SK-N-SH treated with all-trans-retinoic acid at 6 μM for 48 hours (cell line): ENCODE data around the gene INPP5E.

Experiments
- ATAC-seq: fragments of 200-7000 bp; cut with Tn5 transposase; 3 replicates; pipeline ENCODE4 v1.9.1; 2020; ENCODE audit warnings: mild to moderate bottlenecking, moderate library complexity
- ARNTL ChIP-seq: fragments of 450-650 bp; formaldehyde crosslinking; IDR thresholded peaks from 2 replicates; pipeline ENCODE4 v1.5.0; 2020; ENCODE audit warnings: low read depth, mild to moderate bottlenecking, moderate library complexity, borderline replicate concordance
- BACH2 ChIP-seq: fragments of 250-450 bp; sonication (Bioruptor Pico); IDR thresholded peaks from 2 replicates; pipeline ENCODE4 v1.9.0; 2021; ENCODE audit warnings: mild to moderate bottlenecking, borderline replicate concordance
- CREB5 ChIP-seq: fragments of 250-450 bp; sonication (Bioruptor Pico); IDR thresholded peaks from 2 replicates; pipeline ENCODE4 v1.5.1; 2020; ENCODE audit warnings: low read depth, mild to moderate bottlenecking, moderate library complexity
- CSDC2 ChIP-seq: fragments of 250-450 bp; sonication (Bioruptor Pico); IDR thresholded peaks from 2 replicates; pipeline ENCODE4 v1.5.0; 2020; ENCODE audit warnings: mild to moderate bottlenecking, moderate library complexity
- CSRNP3 ChIP-seq: fragments of 250-450 bp; sonication (Bioruptor Pico); IDR thresholded peaks from 2 replicates; pipeline ENCODE4 v1.5.1; 2021; ENCODE audit warnings: mild to moderate bottlenecking, moderate library complexity
- ESRRG ChIP-seq: fragments of 250-450 bp; sonication (Bioruptor Pico); IDR thresholded peaks from 2 replicates; pipeline ENCODE4 v1.6.1; 2021; ENCODE audit warnings: mild to moderate bottlenecking
- GLIS3 ChIP-seq: fragments of 250-450 bp; sonication (Bioruptor Pico); IDR thresholded peaks from 2 replicates; pipeline ENCODE4 v1.5.0; 2020; ENCODE audit warnings: mild to moderate bottlenecking, moderate library complexity
- ISL1 ChIP-seq: fragments of 250-450 bp; sonication (Bioruptor Pico); IDR thresholded peaks from 2 replicates; pipeline ENCODE4 v2.1.2; 2022; ENCODE audit warnings: mild to moderate bottlenecking, moderate library complexity
- OSR1 ChIP-seq: fragments of 250-450 bp; sonication (Bioruptor Pico); IDR thresholded peaks from 2 replicates; pipeline ENCODE4 v1.8.0; 2022; ENCODE audit warnings: moderate library complexity, mild to moderate bottlenecking, inconsistent platforms
- POU6F1 ChIP-seq: fragments of 250-450 bp; sonication (Bioruptor Pico); IDR thresholded peaks from 2 replicates; pipeline ENCODE4 v1.8.0; 2021; ENCODE audit warnings: low read depth, mild to moderate bottlenecking, moderate library complexity, borderline replicate concordance
- PPARA ChIP-seq: fragments of 250-450 bp; sonication (Bioruptor Pico); IDR thresholded peaks from 2 replicates; pipeline ENCODE4 v1.5.0; 2020; ENCODE audit warnings: mild to moderate bottlenecking, borderline replicate concordance
- RARB ChIP-seq: fragments of 250-450 bp; sonication (Bioruptor Pico); IDR thresholded peaks from 2 replicates; pipeline ENCODE4 v1.8.0; 2021; ENCODE audit warnings: mild to moderate bottlenecking, moderate library complexity
- SNAI2 ChIP-seq: fragments of 250-450 bp; sonication (Bioruptor Pico); IDR thresholded peaks from 2 replicates; pipeline ENCODE4 v1.5.0; 2020; ENCODE audit warnings: mild to moderate bottlenecking, moderate library complexity
- TCF4 ChIP-seq: fragments of 250-450 bp; sonication (Bioruptor Pico); IDR thresholded peaks from 2 replicates; pipeline ENCODE4 v1.8.0; 2021; ENCODE audit warnings: mild to moderate bottlenecking, moderate library complexity, borderline replicate concordance
- TOX ChIP-seq: fragments of 250-450 bp; sonication (Bioruptor Pico); IDR thresholded peaks from 2 replicates; pipeline ENCODE4 v1.8.0; 2021; ENCODE audit warnings: mild to moderate bottlenecking, moderate library complexity, borderline replicate concordance
- TSHZ2 ChIP-seq: fragments of 250-450 bp; sonication (Bioruptor Pico); IDR thresholded peaks from 2 replicates; pipeline ENCODE4 v1.5.0; 2020; ENCODE audit warnings: mild to moderate bottlenecking, moderate library complexity
- ZC3H10 ChIP-seq: fragments of 250-450 bp; sonication (Bioruptor Pico); IDR thresholded peaks from 2 replicates; pipeline ENCODE4 v1.5.1; 2021; ENCODE audit warnings: mild to moderate bottlenecking, moderate library complexity
- ZFP3 ChIP-seq: fragments of 250-450 bp; sonication (Bioruptor Pico); IDR thresholded peaks from 2 replicates; pipeline ENCODE4 v1.5.0; 2020; ENCODE audit warnings: mild to moderate bottlenecking, moderate library complexity
- ZFP30 ChIP-seq: fragments of 450-650 bp; formaldehyde crosslinking; IDR thresholded peaks from 2 replicates; pipeline ENCODE4 v1.5.0; 2022; ENCODE audit warnings: mild to moderate bottlenecking, moderate library complexity
- ZNF565 ChIP-seq: fragments of 450-650 bp; formaldehyde crosslinking; conservative IDR thresholded peaks from 2 replicates; pipeline ENCODE4 v1.5.0; 2020; ENCODE audit warnings: low read depth, mild to moderate bottlenecking, moderate library complexity
- ZNF8 ChIP-seq: fragments of 450-650 bp; formaldehyde crosslinking; IDR thresholded peaks from 2 replicates; pipeline ENCODE4 v1.5.0; 2020; ENCODE audit warnings: mild to moderate bottlenecking, moderate library complexity

INPP5E gene

GRCh38 chr9:136419092-136419420, 20.6 kb downstream of the INPP5E start (continued):
- no peak for TF ChIP-seq TSHZ2 (CRISPR knock-in tag)

GRCh38 chr9:136418182-136419091, 21.2 kb downstream of the INPP5E start:
- no peak for TF ChIP-seq ESRRG (CRISPR knock-in tag)
- TF ChIP-seq BACH2 (CRISPR knock-in tag): no peak
- TF ChIP-seq ARNTL: no peak
- TF ChIP-seq GLIS3 (CRISPR knock-in tag): no peak
- TF ChIP-seq ZFP30 (CRISPR knock-in tag): no peak
- no peak for TF ChIP-seq RARB
- TF ChIP-seq ZFP3: no peak
- TF ChIP-seq CREB5 (CRISPR knock-in tag): no peak
- TF ChIP-seq ZNF565: no peak
- TF ChIP-seq PPARA (CRISPR knock-in tag): no peak
- no peak for TF ChIP-seq ZNF8 (CRISPR knock-in tag)
- no peak for TF ChIP-seq CSRNP3 (CRISPR knock-in tag)
- no peak for TF ChIP-seq CSDC2
- no peak for TF ChIP-seq OSR1 (CRISPR knock-in tag)
- TF ChIP-seq, all 23 proteins: peak for 0
- ATAC-seq: no peak

GRCh38 chr9:136416914-136417313, 22.7 kb downstream of the INPP5E start:
- no peak for ATAC-seq
- no peak for TF ChIP-seq ARNTL
- no peak for TF ChIP-seq RARB
- no peak for TF ChIP-seq ZNF8 (CRISPR knock-in tag)
- no peak for TF ChIP-seq TCF4 (CRISPR knock-in tag)
- no peak for TF ChIP-seq ZNF565
- TF ChIP-seq CSRNP3 (CRISPR knock-in tag): no peak
- TF ChIP-seq PPARA (CRISPR knock-in tag): no peak
- no peak for TF ChIP-seq GLIS3 (CRISPR knock-in tag)
- no peak for TF ChIP-seq CSDC2
- TF ChIP-seq BACH2 (CRISPR knock-in tag): no peak
- no peak for TF ChIP-seq ISL1
- TF ChIP-seq CREB5 (CRISPR knock-in tag): no peak
- TF ChIP-seq ZFP30 (CRISPR knock-in tag): no peak
- TF ChIP-seq ESRRG (CRISPR knock-in tag): no peak
- no peak for TF ChIP-seq TOX (CRISPR knock-in tag)

- TF ChIP-seq CSDC2 (no peak), ESRRG (CRISPR knock-in tag) (no peak), ZC3H10 (CRISPR knock-in tag) (no peak), TCF4 (CRISPR knock-in tag) (no peak), CREB5 (CRISPR knock-in tag) (no peak), BACH2 (CRISPR knock-in tag) (no peak), PPARA (CRISPR knock-in tag) (no peak), OSR1 (CRISPR knock-in tag) (no peak), ZNF8 (CRISPR knock-in tag) (no peak), SNAI2 (CRISPR knock-in tag) (no peak), POU6F1 (CRISPR knock-in tag) (no peak)
- no peak for ATAC-seq
These were observed 23.2 kb downstream of the INPP5E start for GRCh38 chr9:136416427-136416826.
